ENCODE data around the gene RCAN2.
"Not testable (repeated sequence)": the region's sequence is repeated elsewhere in the genome, so short reads cannot be mapped to it uniquely, and the experiment has no call there.

RCAN2 gene

GRCh38 chr6:46338131-46338530 lies 153.1 kb downstream of the RCAN2 start:
- H3K4me3 ChIP-seq (replicated peaks; ENCODE audit: low read depth, low read length), result no peak overlapping the region
- DNase-seq (ENCODE audit: extremely low read depth, insufficient read length), result no peak
- TF ChIP-seq, protein P1, sequence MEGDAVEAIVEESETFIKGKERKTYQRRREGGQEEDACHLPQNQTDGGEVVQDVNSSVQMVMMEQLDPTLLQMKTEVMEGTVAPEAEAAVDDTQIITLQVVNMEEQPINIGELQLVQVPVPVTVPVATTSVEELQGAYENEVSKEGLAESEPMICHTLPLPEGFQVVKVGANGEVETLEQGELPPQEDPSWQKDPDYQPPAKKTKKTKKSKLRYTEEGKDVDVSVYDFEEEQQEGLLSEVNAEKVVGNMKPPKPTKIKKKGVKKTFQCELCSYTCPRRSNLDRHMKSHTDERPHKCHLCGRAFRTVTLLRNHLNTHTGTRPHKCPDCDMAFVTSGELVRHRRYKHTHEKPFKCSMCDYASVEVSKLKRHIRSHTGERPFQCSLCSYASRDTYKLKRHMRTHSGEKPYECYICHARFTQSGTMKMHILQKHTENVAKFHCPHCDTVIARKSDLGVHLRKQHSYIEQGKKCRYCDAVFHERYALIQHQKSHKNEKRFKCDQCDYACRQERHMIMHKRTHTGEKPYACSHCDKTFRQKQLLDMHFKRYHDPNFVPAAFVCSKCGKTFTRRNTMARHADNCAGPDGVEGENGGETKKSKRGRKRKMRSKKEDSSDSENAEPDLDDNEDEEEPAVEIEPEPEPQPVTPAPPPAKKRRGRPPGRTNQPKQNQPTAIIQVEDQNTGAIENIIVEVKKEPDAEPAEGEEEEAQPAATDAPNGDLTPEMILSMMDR (IDR thresholded peaks at IDR 0.05; ENCODE audit: insufficient read depth, low read length, poor library complexity, severe bottlenecking), result no peak
- no peaks in the 10 kb centered on the region; the same call in 1 of the 2 replicates for H3K27me3 ChIP-seq (replicated peaks; ENCODE audit: control insufficient read depth, insufficient read depth, low read length)
- no peaks in the 10 kb centered on the region for H3K36me3 ChIP-seq (ENCODE audit: control insufficient read depth, insufficient read depth, low read length)

DNA sequence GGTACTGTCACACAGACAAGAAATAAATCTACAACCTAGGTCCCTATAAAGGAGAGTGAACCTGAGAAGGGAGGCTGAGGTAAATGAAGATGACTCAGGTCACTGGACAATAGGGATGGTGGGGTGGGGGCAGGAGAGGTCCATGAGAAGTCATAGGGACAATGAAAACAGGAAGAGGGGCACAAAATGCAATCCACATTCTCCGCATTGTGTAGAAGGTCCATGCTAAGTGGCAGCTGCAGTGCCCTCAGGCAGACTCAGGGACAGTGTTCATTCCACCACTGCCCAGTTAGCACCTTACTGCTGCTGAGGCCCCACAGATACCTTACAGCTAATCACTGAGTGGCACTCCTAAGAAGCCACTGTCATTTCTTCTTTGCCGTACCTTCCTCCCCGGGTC lies 156.8 kb downstream of the RCAN2 start:
- DNase-seq (ENCODE audit: extremely low read depth, insufficient read length), result no peak
- H3K27me3 ChIP-seq (replicated peaks; ENCODE audit: control insufficient read depth, insufficient read depth, low read length), result peaks cover 1% of the 10 kb centered on the region
- no peaks in the 10 kb centered on the region for H3K36me3 ChIP-seq (ENCODE audit: control insufficient read depth, insufficient read depth, low read length)
- H3K4me3 ChIP-seq (replicated peaks; ENCODE audit: low read depth, low read length), result no peak overlapping the region
- TF ChIP-seq, protein P1 (IDR thresholded peaks at IDR 0.05; ENCODE audit: insufficient read depth, low read length, poor library complexity, severe bottlenecking), result no peak

- no peak overlapping the region for H3K4me3 ChIP-seq (replicated peaks; ENCODE audit: low read depth, low read length)
- TF ChIP-seq, protein P1 (IDR thresholded peaks at IDR 0.05; ENCODE audit: insufficient read depth, low read length, poor library complexity, severe bottlenecking), result no peak
- DNase-seq (ENCODE audit: extremely low read depth, insufficient read length), result no peak
These were observed 157.8 kb downstream of the RCAN2 start for GRCh38 chr6:46333481-46333880.

GRCh38 chr6:46332448-46332847 lies 158.8 kb downstream of the RCAN2 start:
- not testable (repeated sequence) for DNase-seq (ENCODE audit: extremely low read depth, insufficient read length); H3K36me3 ChIP-seq (ENCODE audit: control insufficient read depth, insufficient read depth, low read length); H3K4me3 ChIP-seq (replicated peaks; ENCODE audit: low read depth, low read length); H3K27me3 ChIP-seq (replicated peaks; ENCODE audit: control insufficient read depth, insufficient read depth, low read length)

More at GRCh38 chr6:46333481-46333880, 157.8 kb downstream of the RCAN2 start:
- Histone ChIP-seq H3K27me3 (replicated peaks; ENCODE audit: control insufficient read depth, insufficient read depth, low read length) (peaks cover 2% of the 10 kb centered on the region), H3K36me3 (ENCODE audit: control insufficient read depth, insufficient read depth, low read length) (no peaks in the 10 kb centered on the region)

GRCh38 chr6:46331461-46331860 lies 159.8 kb downstream of the RCAN2 start:
- TF ChIP-seq, protein P1 (IDR thresholded peaks at IDR 0.05; ENCODE audit: insufficient read depth, low read length, poor library complexity, severe bottlenecking), result no peak
- H3K36me3 ChIP-seq (ENCODE audit: control insufficient read depth, insufficient read depth, low read length), result no peaks in the 10 kb centered on the region
- peaks cover 2% of the 10 kb centered on the region for H3K27me3 ChIP-seq (replicated peaks; ENCODE audit: control insufficient read depth, insufficient read depth, low read length)
- DNase-seq (ENCODE audit: extremely low read depth, insufficient read length), result no peak
- no peak overlapping the region for H3K4me3 ChIP-seq (replicated peaks; ENCODE audit: low read depth, low read length)

- no peak overlapping the region for H3K4me3 ChIP-seq (replicated peaks; ENCODE audit: low read depth, low read length)
- no peaks in the 10 kb centered on the region for H3K36me3 ChIP-seq (ENCODE audit: control insufficient read depth, insufficient read depth, low read length)
- TF ChIP-seq, protein P1 (IDR thresholded peaks at IDR 0.05; ENCODE audit: insufficient read depth, low read length, poor library complexity, severe bottlenecking), result no peak
- peaks cover 2% of the 10 kb centered on the region for H3K27me3 ChIP-seq (replicated peaks; ENCODE audit: control insufficient read depth, insufficient read depth, low read length)
- DNase-seq (ENCODE audit: extremely low read depth, insufficient read length), result no peak
These were observed 161.7 kb downstream of the RCAN2 start for GRCh38 chr6:46329568-46329967.

Measured in GM06990 (cell line).